ENCODE results near the gene DUS2.

DNA sequence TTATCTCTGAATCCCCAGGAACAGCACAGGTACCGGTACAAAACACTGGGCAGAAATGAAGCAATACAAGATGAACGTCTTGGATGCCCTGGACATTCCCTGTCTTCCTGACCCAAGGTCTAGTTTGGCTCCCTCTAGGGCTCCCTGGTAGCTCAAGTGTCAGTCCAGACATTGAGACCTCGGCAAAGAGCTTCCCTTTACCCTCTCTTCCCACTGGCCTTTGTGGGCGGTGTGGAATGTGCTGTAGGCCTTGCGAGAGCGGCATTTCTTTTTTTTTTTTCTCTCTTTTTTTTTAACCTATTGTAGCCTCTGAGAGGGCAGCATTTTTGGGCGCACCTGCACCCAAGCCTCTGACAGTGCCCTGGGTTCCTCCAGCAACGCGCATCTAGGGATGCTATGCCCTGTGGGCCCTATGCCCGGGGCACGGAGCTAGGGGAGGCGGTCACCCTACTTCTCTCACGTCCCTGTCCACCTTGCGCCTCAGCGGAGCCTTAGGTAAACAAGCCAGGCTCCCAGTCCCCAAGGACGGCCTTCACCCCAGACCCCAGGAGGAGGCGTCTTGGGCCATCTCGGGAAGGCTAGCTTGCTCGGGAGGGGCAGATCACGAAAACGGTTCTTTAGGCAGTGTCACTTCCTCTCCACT is 60.9 kb downstream of the DUS2 start:
- TF ChIP-seq REST (tag by site-specific recombination; IDR thresholded peaks at IDR 0.05) (no peak), CTCF (tag by site-specific recombination; IDR thresholded peaks at IDR 0.05) (no peak), ZNF701 (tag by site-specific recombination; IDR thresholded peaks at IDR 0.05) (no peak), ZNF2 (tag by site-specific recombination; IDR thresholded peaks at IDR 0.05) (0 out of 2 replicates have a peak, but pooled peaks have one; percentile 2)
